Measurements from ENCODE around the gene LAT. TPM values are rescaled to one million over a fixed set of nuclear protein-coding genes. Genes with fewer than 3 reads are reported as not detected.

Gene LAT
- total and polyA plus RNA-seq, 2 of the 4 experiments (the other 2 are of a cell fraction) = 0.18 to 7.4 TPM

- Histone ChIP-seq H2BK15ac (ENCODE audit: low read depth, low read length) (no peak overlapping the region), H3K4me3 (ENCODE audit: insufficient read depth, low read depth, low read length) (no peak overlapping the region), H4K8ac (ENCODE audit: low read depth in 2 of 2, low read length in 2 of 2) (no peak overlapping the region), H2AK5ac (ENCODE audit: low read depth, low read length) (no peak overlapping the region), H4K5ac (ENCODE audit: low read depth, low read length) (no peak overlapping the region), H3K56ac (ENCODE audit: extremely low read depth, insufficient read depth, low read length) (no peak overlapping the region), H2AFZ (replicated peaks; ENCODE audit: low read length, poor library complexity) (no peak overlapping the region), H3K27ac (ENCODE audit: insufficient read depth, low read length) (no peak overlapping the region), H3K4me2 (ENCODE audit: low read depth, low read length) (no peak overlapping the region), H3K4me1 (ENCODE audit: control insufficient read depth, insufficient read depth, low read length) (no peaks in the 10 kb centered on the region), H3K14ac (replicated peaks; ENCODE audit: low read depth, low read length) (no peak overlapping the region), H3K23ac (ENCODE audit: low read depth, low read length) (no peak overlapping the region), H4K20me1 (ENCODE audit: insufficient read depth, low read length) (no peaks in the 10 kb centered on the region), H2BK20ac (ENCODE audit: low read depth, low read length) (no peak overlapping the region), H3K36me3 (ENCODE audit: control insufficient read depth, insufficient read depth, low read length) (peaks cover 65% of the 10 kb centered on the region), H3K18ac (ENCODE audit: low read depth, low read length) (no peak overlapping the region), H3K79me1 (ENCODE audit: low read depth in 1 of 2, low read length in 2 of 2) (peaks cover 0 to 14% of the 10 kb centered on the region in 2 experiments; a peak in 2 of 4 replicates), H3K9ac (ENCODE audit: low read depth, low read length) (no peak overlapping the region), H2BK120ac (ENCODE audit: low read depth, low read length) (no peak overlapping the region), H3K9me1 (ENCODE audit: insufficient read depth, low read length) (no peaks in the 10 kb centered on the region), H2AK9ac (replicated peaks; ENCODE audit: low read depth, low read length, poor library complexity) (no peak overlapping the region), H2BK5ac (ENCODE audit: low read depth, low read length, poor library complexity, severe bottlenecking) (no peak overlapping the region), H4K91ac (ENCODE audit: insufficient read depth, low read depth, low read length) (no peak overlapping the region), H3K4ac (ENCODE audit: low read depth, low read length) (no peak overlapping the region), H3K27me3 (ENCODE audit: control insufficient read depth, insufficient read depth, low read length) (no peaks in the 10 kb centered on the region), H3K9me3 (ENCODE audit: control insufficient read depth, insufficient read depth, low read length) (peaks cover 5% of the 10 kb centered on the region)
- intact Hi-C loops (cut with micrococcal nuclease) = no loop called here
- TF ChIP-seq FOS (IDR thresholded peaks at IDR 0.05; ENCODE audit: low read depth, low read length) (no peak), POLR2A (IDR thresholded peaks at IDR 0.05; ENCODE audit: low read depth, low read length) (no peak), CEBPB (IDR thresholded peaks at IDR 0.05; ENCODE audit: low read depth, low read length) (no peak), CHD1 (IDR thresholded peaks at IDR 0.05; ENCODE audit: low read depth, low read length) (no peak), MXI1 (IDR thresholded peaks at IDR 0.05; ENCODE audit: borderline replicate concordance, low read depth, low read length) (no peak), SMC3 (IDR thresholded peaks at IDR 0.05; ENCODE audit: low read depth, low read length) (no peak), NFE2L2 (IDR thresholded peaks at IDR 0.05; ENCODE audit: low read depth, low read length) (no peak), RAD21 (IDR thresholded peaks at IDR 0.05; ENCODE audit: low read length) (no peak), BHLHE40 (IDR thresholded peaks at IDR 0.05; ENCODE audit: low read depth, low read length) (no peak), RCOR1 (IDR thresholded peaks at IDR 0.05; ENCODE audit: insufficient replicate concordance, low read length) (no peak), MAFK (IDR thresholded peaks at IDR 0.05; ENCODE audit: low read depth, low read length) (no peak), RFX5 (IDR thresholded peaks at IDR 0.05; ENCODE audit: low read depth, low read length) (no peak)
- TF ChIP-seq, protein P1, sequence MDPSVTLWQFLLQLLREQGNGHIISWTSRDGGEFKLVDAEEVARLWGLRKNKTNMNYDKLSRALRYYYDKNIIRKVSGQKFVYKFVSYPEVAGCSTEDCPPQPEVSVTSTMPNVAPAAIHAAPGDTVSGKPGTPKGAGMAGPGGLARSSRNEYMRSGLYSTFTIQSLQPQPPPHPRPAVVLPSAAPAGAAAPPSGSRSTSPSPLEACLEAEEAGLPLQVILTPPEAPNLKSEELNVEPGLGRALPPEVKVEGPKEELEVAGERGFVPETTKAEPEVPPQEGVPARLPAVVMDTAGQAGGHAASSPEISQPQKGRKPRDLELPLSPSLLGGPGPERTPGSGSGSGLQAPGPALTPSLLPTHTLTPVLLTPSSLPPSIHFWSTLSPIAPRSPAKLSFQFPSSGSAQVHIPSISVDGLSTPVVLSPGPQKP (IDR thresholded peaks at IDR 0.05; ENCODE audit: borderline replicate concordance, low read depth, low read length) = no peak
- TF ChIP-seq, protein P2, sequence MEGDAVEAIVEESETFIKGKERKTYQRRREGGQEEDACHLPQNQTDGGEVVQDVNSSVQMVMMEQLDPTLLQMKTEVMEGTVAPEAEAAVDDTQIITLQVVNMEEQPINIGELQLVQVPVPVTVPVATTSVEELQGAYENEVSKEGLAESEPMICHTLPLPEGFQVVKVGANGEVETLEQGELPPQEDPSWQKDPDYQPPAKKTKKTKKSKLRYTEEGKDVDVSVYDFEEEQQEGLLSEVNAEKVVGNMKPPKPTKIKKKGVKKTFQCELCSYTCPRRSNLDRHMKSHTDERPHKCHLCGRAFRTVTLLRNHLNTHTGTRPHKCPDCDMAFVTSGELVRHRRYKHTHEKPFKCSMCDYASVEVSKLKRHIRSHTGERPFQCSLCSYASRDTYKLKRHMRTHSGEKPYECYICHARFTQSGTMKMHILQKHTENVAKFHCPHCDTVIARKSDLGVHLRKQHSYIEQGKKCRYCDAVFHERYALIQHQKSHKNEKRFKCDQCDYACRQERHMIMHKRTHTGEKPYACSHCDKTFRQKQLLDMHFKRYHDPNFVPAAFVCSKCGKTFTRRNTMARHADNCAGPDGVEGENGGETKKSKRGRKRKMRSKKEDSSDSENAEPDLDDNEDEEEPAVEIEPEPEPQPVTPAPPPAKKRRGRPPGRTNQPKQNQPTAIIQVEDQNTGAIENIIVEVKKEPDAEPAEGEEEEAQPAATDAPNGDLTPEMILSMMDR (conservative IDR thresholded peaks at IDR 0.05; ENCODE audit: low read depth, low read length) = no peak
- TF ChIP-seq, protein P3, sequence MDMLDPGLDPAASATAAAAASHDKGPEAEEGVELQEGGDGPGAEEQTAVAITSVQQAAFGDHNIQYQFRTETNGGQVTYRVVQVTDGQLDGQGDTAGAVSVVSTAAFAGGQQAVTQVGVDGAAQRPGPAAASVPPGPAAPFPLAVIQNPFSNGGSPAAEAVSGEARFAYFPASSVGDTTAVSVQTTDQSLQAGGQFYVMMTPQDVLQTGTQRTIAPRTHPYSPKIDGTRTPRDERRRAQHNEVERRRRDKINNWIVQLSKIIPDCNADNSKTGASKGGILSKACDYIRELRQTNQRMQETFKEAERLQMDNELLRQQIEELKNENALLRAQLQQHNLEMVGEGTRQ (IDR thresholded peaks at IDR 0.05; ENCODE audit: low read depth, low read length) = no peak
- CTCF ChIA-PET = no interaction called here
- WGBS, 2 experiments (ENCODE audit: extremely low coverage in 2 of 2, insufficient read length in 1 of 2) = 95% methylated on average over 18 of the region's 18 CpGs; no CpG with 5 or more reads in 1 of the 2 experiments
- dilution Hi-C loops (cut with HindIII; ENCODE audit: low sequenced_read_pairs, unreplicated experiment) = no loop called here
- no TSS peak for BruUV-seq (replicated peaks)
- in situ Hi-C loops (cut with MboI; ENCODE audit: low sequenced_read_pairs) = no loop called here
- POLR2A ChIA-PET (ENCODE audit: unreplicated experiment) = no interaction called here
- DNase-seq (no peak), ATAC-seq (ENCODE audit: low read depth) (no peak)
These were observed 1.2 kb upstream of the LAT start for GRCh38 chr16:28983644-28984043.
